ENCODE data around the gene SF3B1.
A peak's percentile ranks its signal among the peaks of the same experiment; 100 is the strongest.

SF3B1 gene

GRCh38 chr2:197426723-197427603, 7.9 kb downstream of the SF3B1 start:
- Histone ChIP-seq H4K8ac (ENCODE audit: low read depth, low read length) (no peak overlapping the region), H3K79me2 (ENCODE audit: control insufficient read depth, insufficient read depth, low read length, poor library complexity) (peaks cover 33% of the 10 kb centered on the region), H3K4me1 (ENCODE audit: control insufficient read depth in 1 of 2, insufficient read depth in 2 of 2, low read length in 2 of 2) (no peaks in the 10 kb centered on the region), H3K36me3 (ENCODE audit: control insufficient read depth in 1 of 2, insufficient read depth in 2 of 2, low read length in 2 of 2) (peaks cover 13 to 19% of the 10 kb centered on the region in 2 experiments), H2BK5ac (ENCODE audit: low read depth, low read length, poor library complexity) (no peak overlapping the region), H3K4ac (ENCODE audit: low read depth, low read length) (peak overlapping the region; percentile 91), H2BK12ac (ENCODE audit: low read length) (no peak overlapping the region), H2BK120ac (ENCODE audit: insufficient read depth, low read length, poor library complexity) (no peak overlapping the region), H3K27ac (ENCODE audit: low read depth, low read length) (no peak overlapping the region), H2AK5ac (ENCODE audit: low read length) (no peak overlapping the region), H3K14ac (ENCODE audit: low read length) (no peak overlapping the region), H3K4me2 (ENCODE audit: low read length) (no peak overlapping the region), H3K9ac (ENCODE audit: low read length) (no peak overlapping the region), H4K12ac (ENCODE audit: low read depth, low read length) (no peak overlapping the region), H3K18ac (ENCODE audit: low read length) (no peak overlapping the region), H3K23ac (ENCODE audit: low read length) (no peak overlapping the region), H4K91ac (ENCODE audit: low read depth, low read length) (no peak overlapping the region), H3K27me3 (ENCODE audit: insufficient read depth, low read length) (no peaks in the 10 kb centered on the region), H3K79me1 (ENCODE audit: low read length) (no peaks in the 10 kb centered on the region), H3K9me3 (ENCODE audit: insufficient read depth, low read depth, low read length) (no peaks in the 10 kb centered on the region), H2AFZ (ENCODE audit: insufficient read depth, low read length, poor library complexity) (no peak overlapping the region), H3K4me3 (ENCODE audit: low read depth, low read length) (no peak overlapping the region)
- no CpG with 5 or more reads among the region's 2 CpGs for WGBS (ENCODE audit: extremely low coverage, insufficient coverage, insufficient read length)
- no peak for DNase-seq

DNA sequence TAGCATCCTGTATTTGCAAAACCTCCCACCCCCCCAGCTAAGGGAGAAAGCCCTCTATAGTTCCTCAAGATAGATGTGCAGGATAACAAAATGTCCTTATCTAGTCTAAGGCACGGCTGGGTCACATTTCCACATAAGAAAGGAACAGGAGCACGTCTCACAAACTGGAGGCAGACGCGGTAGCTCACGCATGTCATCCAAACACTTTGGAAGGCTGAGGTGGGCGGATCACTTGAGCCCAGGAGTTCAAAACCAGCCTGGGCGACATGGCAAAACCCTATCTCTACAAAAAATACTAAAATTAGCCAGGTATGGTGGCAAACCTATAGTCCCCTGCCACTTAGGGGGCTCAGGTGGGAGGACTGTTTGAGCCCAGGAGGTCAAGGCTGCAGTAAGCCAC, 9.3 kb downstream of the SF3B1 start:
- H3K79me2 ChIP-seq (ENCODE audit: control insufficient read depth, insufficient read depth, low read length, poor library complexity): peaks cover 24% of the 10 kb centered on the region
- no peak for DNase-seq
- H3K9me3 ChIP-seq (ENCODE audit: insufficient read depth, low read depth, low read length): no peaks in the 10 kb centered on the region
- no peak overlapping the region for H4K91ac ChIP-seq (ENCODE audit: low read depth, low read length)
- peak overlapping the region; percentile 74 for H3K4ac ChIP-seq (ENCODE audit: low read depth, low read length)
- no peaks in the 10 kb centered on the region for H3K4me1 ChIP-seq (ENCODE audit: control insufficient read depth in 1 of 2, insufficient read depth in 2 of 2, low read length in 2 of 2)
- H3K4me2 ChIP-seq (ENCODE audit: low read length): no peak overlapping the region
- no peak overlapping the region for H3K27ac ChIP-seq (ENCODE audit: low read depth, low read length)
- no peak overlapping the region for H2BK5ac ChIP-seq (ENCODE audit: low read depth, low read length, poor library complexity)
- no peak overlapping the region for H2BK120ac ChIP-seq (ENCODE audit: insufficient read depth, low read length, poor library complexity)
- no peak overlapping the region for H3K4me3 ChIP-seq (ENCODE audit: low read depth, low read length)
- H4K8ac ChIP-seq (ENCODE audit: low read depth, low read length): no peak overlapping the region
- H3K18ac ChIP-seq (ENCODE audit: low read length): no peak overlapping the region
- no peaks in the 10 kb centered on the region for H3K79me1 ChIP-seq (ENCODE audit: low read length)
- H3K27me3 ChIP-seq (ENCODE audit: insufficient read depth, low read length): no peaks in the 10 kb centered on the region
- WGBS (ENCODE audit: extremely low coverage, insufficient coverage, insufficient read length): no CpG with 5 or more reads among the region's 7 CpGs
- no peak overlapping the region for H2BK12ac ChIP-seq (ENCODE audit: low read length)
- H2AK5ac ChIP-seq (ENCODE audit: low read length): no peak overlapping the region
- H4K12ac ChIP-seq (ENCODE audit: low read depth, low read length): no peak overlapping the region
- peaks cover 18 to 23% of the 10 kb centered on the region in 2 experiments for H3K36me3 ChIP-seq (ENCODE audit: control insufficient read depth in 1 of 2, insufficient read depth in 2 of 2, low read length in 2 of 2)
- no peak overlapping the region for H3K23ac ChIP-seq (ENCODE audit: low read length)
- no peak overlapping the region for H3K14ac ChIP-seq (ENCODE audit: low read length)
- no peak overlapping the region for H2AFZ ChIP-seq (ENCODE audit: insufficient read depth, low read length, poor library complexity)
- H3K9ac ChIP-seq (ENCODE audit: low read length): no peak overlapping the region

DNA sequence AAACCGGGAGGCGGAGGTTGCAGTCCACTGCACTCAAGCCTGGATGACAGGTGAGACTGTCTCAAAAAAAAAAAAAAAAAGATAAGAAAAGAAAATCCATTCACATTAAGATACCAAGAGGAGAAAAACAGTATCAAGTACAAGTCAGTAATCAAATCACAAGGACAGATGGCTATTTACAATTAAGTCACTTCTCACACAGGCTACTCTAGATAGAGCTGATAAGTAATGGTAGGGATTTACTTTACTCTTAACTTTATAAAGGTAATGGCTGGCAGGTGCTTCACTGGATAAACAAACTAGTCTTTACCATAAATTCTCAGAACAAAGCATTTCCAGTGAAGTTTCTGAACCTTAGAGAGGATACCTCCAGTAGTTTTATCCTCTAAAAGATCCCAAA, 11.5 kb downstream of the SF3B1 start:
- Histone ChIP-seq H3K23ac (ENCODE audit: low read length) (no peak overlapping the region), H3K14ac (ENCODE audit: low read length) (no peak overlapping the region), H3K36me3 (ENCODE audit: control insufficient read depth in 1 of 2, insufficient read depth in 2 of 2, low read length in 2 of 2) (peaks cover 15 to 22% of the 10 kb centered on the region in 2 experiments), H3K27me3 (ENCODE audit: insufficient read depth, low read length) (no peaks in the 10 kb centered on the region), H4K12ac (ENCODE audit: low read depth, low read length) (no peak overlapping the region), H4K8ac (ENCODE audit: low read depth, low read length) (no peak overlapping the region), H2AFZ (ENCODE audit: insufficient read depth, low read length, poor library complexity) (no peak overlapping the region), H2AK5ac (ENCODE audit: low read length) (no peak overlapping the region), H3K18ac (ENCODE audit: low read length) (no peak overlapping the region), H3K4me2 (ENCODE audit: low read length) (no peak overlapping the region), H2BK5ac (ENCODE audit: low read depth, low read length, poor library complexity) (no peak overlapping the region), H3K4ac (ENCODE audit: low read depth, low read length) (peak overlapping the region; percentile 36), H4K91ac (ENCODE audit: low read depth, low read length) (no peak overlapping the region), H2BK12ac (ENCODE audit: low read length) (no peak overlapping the region), H3K79me1 (ENCODE audit: low read length) (no peaks in the 10 kb centered on the region), H3K79me2 (ENCODE audit: control insufficient read depth, insufficient read depth, low read length, poor library complexity) (peaks cover 15% of the 10 kb centered on the region), H3K27ac (ENCODE audit: low read depth, low read length) (no peak overlapping the region), H3K9me3 (ENCODE audit: insufficient read depth, low read depth, low read length) (no peaks in the 10 kb centered on the region), H3K9ac (ENCODE audit: low read length) (no peak overlapping the region), H3K4me1 (ENCODE audit: control insufficient read depth in 1 of 2, insufficient read depth in 2 of 2, low read length in 2 of 2) (no peaks in the 10 kb centered on the region), H3K4me3 (ENCODE audit: low read depth, low read length) (no peak overlapping the region), H2BK120ac (ENCODE audit: insufficient read depth, low read length, poor library complexity) (no peak overlapping the region)
- WGBS (ENCODE audit: extremely low coverage, insufficient coverage, insufficient read length): no CpG with 5 or more reads among the region's 2 CpGs
- DNase-seq: no peak

- Histone ChIP-seq H2BK120ac (ENCODE audit: insufficient read depth, low read length, poor library complexity) (no peak overlapping the region), H4K91ac (ENCODE audit: low read depth, low read length) (no peak overlapping the region), H4K12ac (ENCODE audit: low read depth, low read length) (no peak overlapping the region), H3K4me1 (ENCODE audit: control insufficient read depth in 1 of 2, insufficient read depth in 2 of 2, low read length in 2 of 2) (no peaks in the 10 kb centered on the region), H3K14ac (ENCODE audit: low read length) (no peak overlapping the region), H2AFZ (ENCODE audit: insufficient read depth, low read length, poor library complexity) (no peak overlapping the region), H2BK5ac (ENCODE audit: low read depth, low read length, poor library complexity) (no peak overlapping the region), H3K4ac (ENCODE audit: low read depth, low read length) (no peak overlapping the region), H3K9ac (ENCODE audit: low read length) (no peak overlapping the region), H3K23ac (ENCODE audit: low read length) (no peak overlapping the region), H2AK5ac (ENCODE audit: low read length) (no peak overlapping the region), H2BK12ac (ENCODE audit: low read length) (no peak overlapping the region), H3K18ac (ENCODE audit: low read length) (no peak overlapping the region), H3K9me3 (ENCODE audit: insufficient read depth, low read depth, low read length) (no peaks in the 10 kb centered on the region), H3K36me3 (ENCODE audit: control insufficient read depth in 1 of 2, insufficient read depth in 2 of 2, low read length in 2 of 2) (peaks cover 30 to 43% of the 10 kb centered on the region in 2 experiments), H3K79me1 (ENCODE audit: low read length) (no peaks in the 10 kb centered on the region), H3K79me2 (ENCODE audit: control insufficient read depth, insufficient read depth, low read length, poor library complexity) (no peaks in the 10 kb centered on the region), H3K27me3 (ENCODE audit: insufficient read depth, low read length) (no peaks in the 10 kb centered on the region), H3K4me3 (ENCODE audit: low read depth, low read length) (no peak overlapping the region), H3K4me2 (ENCODE audit: low read length) (no peak overlapping the region), H3K27ac (ENCODE audit: low read depth, low read length) (no peak overlapping the region), H4K8ac (ENCODE audit: low read depth, low read length) (no peak overlapping the region)
- no peak for DNase-seq
These were observed 15.4 kb downstream of the SF3B1 start for GRCh38 chr2:197419438-197419837.

Measured in trophoblast cell (in vitro differentiated cells and primary cell).